ENCODE results near the gene DNAJB11.

DNA sequence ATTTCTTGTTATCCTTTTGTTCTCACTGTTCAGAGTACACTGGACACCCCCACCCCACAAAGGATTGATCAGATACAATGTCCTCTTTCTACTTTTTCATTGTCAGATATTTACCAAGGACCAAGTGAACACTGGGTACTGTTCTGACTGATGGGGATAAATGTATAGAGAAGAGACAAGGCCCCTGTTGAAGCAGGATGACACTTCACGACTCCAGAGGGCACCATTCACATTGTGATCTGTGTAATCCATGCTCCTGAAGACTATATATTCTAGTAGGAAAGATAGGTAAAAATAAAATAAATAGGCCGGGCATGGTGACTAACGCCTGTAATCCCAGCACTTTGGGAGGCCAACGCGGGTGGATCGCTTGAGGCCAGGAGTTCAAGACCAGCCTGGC lies 19.1 kb upstream of the DNAJB11 start:
- no peak for TF ChIP-seq POLR2AphosphoS5 (IDR thresholded peaks at IDR 0.05)
- no peak for TF ChIP-seq CTCF (IDR thresholded peaks at IDR 0.05 in 8 of 11, conservative IDR thresholded peaks at IDR 0.05 in 3 of 11)
- no peak for TF ChIP-seq POLR2A (IDR thresholded peaks at IDR 0.05)

All from spleen (tissue), 7 donors.